Peyer's patch (tissue), 4 donors: ENCODE data around the gene TAS2R43.

Experiments
- CTCF ChIP-seq, 6 experiments: fragments of 450-650 bp in 4 of 6; fragments of 200-600 bp in 2 of 6; sonication (generic) in 1 of 6; IDR thresholded peaks; one replicate each; pipeline ENCODE4 v1.5.1; 2017 to 2019; ENCODE audit warnings: antibody characterized with exemption in 6 of 6, mild to moderate bottlenecking in 3 of 6, moderate library complexity in 1 of 6
- POLR2A ChIP-seq, 2 donors: fragments of 450-650 bp; IDR thresholded peaks; one replicate each; pipeline ENCODE4 v1.5.1; 2017; ENCODE audit warnings: antibody characterized with exemption in 2 of 2, mild to moderate bottlenecking in 2 of 2, moderate library complexity in 2 of 2

- TF ChIP-seq CTCF (IDR thresholded peaks at IDR 0.05) (no peak), POLR2A (IDR thresholded peaks at IDR 0.05) (no peak)
Measured at GRCh38 chr12:11107719-11108118, 15.6 kb upstream of the TAS2R43 start.
